ENCODE data around the gene SMIM24. TPM values are rescaled to one million over a fixed set of nuclear protein-coding genes. Genes with fewer than 3 reads are reported as not detected.

Gene SMIM24
- total and polyA plus RNA-seq, 9 of the 15 experiments (the other 6 are each of a cell fraction or from before 2014, with no cell fraction given): 0.45 to 12.3 (median 1.4) TPM; not detected in 1

GRCh38 chr19:3434630-3435553 lies 45.4 kb downstream of the SMIM24 start (continued):
- TF ChIP-seq HIVEP1 (CRISPR knock-in tag; IDR thresholded peaks at IDR 0.05) (0 out of 2 replicates have a peak, but pooled peaks have one; percentile 60), ZNF75A (CRISPR knock-in tag; IDR thresholded peaks at IDR 0.05) (no peak), ZFPM2 (CRISPR knock-in tag; IDR thresholded peaks at IDR 0.05) (no peak), NFIC (IDR thresholded peaks at IDR 0.05) (0 out of 2 replicates have a peak, but pooled peaks have one; percentile 25), CREB5 (CRISPR knock-in tag; IDR thresholded peaks at IDR 0.05) (no peak), FUS (optimal IDR thresholded peaks at IDR 0.05; ENCODE audit: low read depth, low read length) (no peak), SMAD1 (IDR thresholded peaks at IDR 0.05; ENCODE audit: low read depth, low read length, partially characterized antibody) (no peak), SREBF2 (CRISPR knock-in tag; IDR thresholded peaks at IDR 0.05) (no peak), CXXC5 (CRISPR knock-in tag; IDR thresholded peaks at IDR 0.05) (peak; percentile 85), ZNF518B (CRISPR knock-in tag; IDR thresholded peaks at IDR 0.05) (no peak), ADNP (tag; IDR thresholded peaks at IDR 0.05) (peak; percentile 97), USF2 (CRISPR knock-in tag; IDR thresholded peaks at IDR 0.05) (no peak), NR2C2 (CRISPR knock-in tag; IDR thresholded peaks at IDR 0.05) (peak; percentile 53; the same call in 1 of the 2 replicates), NR2C2 (tag; IDR thresholded peaks at IDR 0.05) (peak; percentile 86), HLTF (IDR thresholded peaks at IDR 0.05) (no peak), TAL1 (IDR thresholded peaks at IDR 0.05) (no peak), PURB (CRISPR knock-in tag; IDR thresholded peaks at IDR 0.05; ENCODE audit: low read depth) (no peak), NFRKB (IDR thresholded peaks at IDR 0.05; ENCODE audit: low read depth) (no peak)
- TF ChIP-seq, protein P1, sequence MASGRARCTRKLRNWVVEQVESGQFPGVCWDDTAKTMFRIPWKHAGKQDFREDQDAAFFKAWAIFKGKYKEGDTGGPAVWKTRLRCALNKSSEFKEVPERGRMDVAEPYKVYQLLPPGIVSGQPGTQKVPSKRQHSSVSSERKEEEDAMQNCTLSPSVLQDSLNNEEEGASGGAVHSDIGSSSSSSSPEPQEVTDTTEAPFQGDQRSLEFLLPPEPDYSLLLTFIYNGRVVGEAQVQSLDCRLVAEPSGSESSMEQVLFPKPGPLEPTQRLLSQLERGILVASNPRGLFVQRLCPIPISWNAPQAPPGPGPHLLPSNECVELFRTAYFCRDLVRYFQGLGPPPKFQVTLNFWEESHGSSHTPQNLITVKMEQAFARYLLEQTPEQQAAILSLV (tag; IDR thresholded peaks at IDR 0.05): no peak
